Trophoblast cell (in vitro differentiated cells and primary cell): ENCODE data around the gene REXO5.

ENCODE experiments used
- DNase-seq, 2 donors: peaks; one replicate each; pipeline ENCODE4 v3.0.0-alpha.2; 2016
- H2AFZ ChIP-seq: 2 replicates; pipeline ENCODE4 v1.6.1; 2013; ENCODE audit warnings: low read length, moderate library complexity, mild to moderate bottlenecking; ENCODE audit not compliant: insufficient read depth, poor library complexity
- H2AK5ac ChIP-seq: 2 replicates; pipeline ENCODE4 v1.6.1; 2013; ENCODE audit warnings: mild to moderate bottlenecking, low read length
- H2BK120ac ChIP-seq: 2 replicates; pipeline ENCODE4 v1.6.1; 2013; ENCODE audit warnings: low read length, mild to moderate bottlenecking, moderate library complexity; ENCODE audit not compliant: insufficient read depth, poor library complexity
- H2BK12ac ChIP-seq: 2 replicates; pipeline ENCODE4 v1.6.1; 2013; ENCODE audit warnings: mild to moderate bottlenecking, low read length, moderate library complexity
- H2BK5ac ChIP-seq: 2 replicates; pipeline ENCODE4 v1.6.1; 2013; ENCODE audit warnings: low read length, low read depth, moderate library complexity, mild to moderate bottlenecking; ENCODE audit not compliant: poor library complexity
- H3K14ac ChIP-seq: 2 replicates; pipeline ENCODE4 v1.6.1; 2013; ENCODE audit warnings: mild to moderate bottlenecking, low read length
- H3K18ac ChIP-seq: 2 replicates; pipeline ENCODE4 v1.6.1; 2013; ENCODE audit warnings: mild to moderate bottlenecking, low read length
- H3K23ac ChIP-seq: 2 replicates; pipeline ENCODE4 v1.6.1; 2013; ENCODE audit warnings: low read length
- H3K27ac ChIP-seq: 2 replicates; pipeline ENCODE4 v1.5.1; 2013; ENCODE audit warnings: low read depth, mild to moderate bottlenecking, inconsistent platforms, low read length, moderate library complexity
- H3K27me3 ChIP-seq: 2 replicates; pipeline ENCODE4 v1.6.1; 2013; ENCODE audit warnings: inconsistent platforms, mild to moderate bottlenecking, low read length, moderate library complexity; ENCODE audit not compliant: insufficient read depth
- H3K36me3 ChIP-seq, 2 experiments: 1 replicate in 1 of 2; 2 replicates in 1 of 2; pipeline ENCODE4 v1.6.1; 2013; ENCODE audit warnings: low read length in 2 of 2, mild to moderate bottlenecking in 2 of 2, moderate library complexity in 1 of 2; ENCODE audit not compliant: insufficient read depth in 2 of 2, control insufficient read depth in 1 of 2
- H3K4ac ChIP-seq: 2 replicates; pipeline ENCODE4 v1.6.1; 2013; ENCODE audit warnings: low read depth, mild to moderate bottlenecking, low read length, moderate library complexity
- H3K4me1 ChIP-seq, 2 experiments: 1 replicate in 1 of 2; 2 replicates in 1 of 2; pipeline ENCODE4 v1.6.1; 2013; ENCODE audit warnings: low read length in 2 of 2, mild to moderate bottlenecking in 2 of 2, moderate library complexity in 1 of 2; ENCODE audit not compliant: insufficient read depth in 2 of 2, control insufficient read depth in 1 of 2
- H3K4me2 ChIP-seq: 2 replicates; pipeline ENCODE4 v1.6.1; 2013; ENCODE audit warnings: inconsistent platforms, mild to moderate bottlenecking, low read length, moderate library complexity
- H3K4me3 ChIP-seq: 2 replicates; pipeline ENCODE4 v1.5.1; 2013; ENCODE audit warnings: mild to moderate bottlenecking, low read depth, low read length, inconsistent platforms
- H3K79me1 ChIP-seq: one replicate; pipeline ENCODE4 v1.6.1; 2013; ENCODE audit warnings: low read length
- H3K79me2 ChIP-seq: 2 replicates; pipeline ENCODE4 v1.6.1; 2013; ENCODE audit warnings: low read length, mild to moderate bottlenecking; ENCODE audit not compliant: control insufficient read depth, insufficient read depth, poor library complexity
- H3K9ac ChIP-seq: 2 replicates; pipeline ENCODE4 v1.6.1; 2013; ENCODE audit warnings: mild to moderate bottlenecking, low read length
- H3K9me3 ChIP-seq: 2 replicates; pipeline ENCODE4 v1.6.1; 2013; ENCODE audit warnings: low read depth, mild to moderate bottlenecking, control low read depth, inconsistent platforms, low read length; ENCODE audit not compliant: insufficient read depth
- H4K12ac ChIP-seq: 2 replicates; pipeline ENCODE4 v1.6.1; 2013; ENCODE audit warnings: low read depth, mild to moderate bottlenecking, low read length, moderate library complexity
- H4K8ac ChIP-seq: 2 replicates; pipeline ENCODE4 v1.6.1; 2013; ENCODE audit warnings: low read depth, mild to moderate bottlenecking, low read length, moderate library complexity
- H4K91ac ChIP-seq: one replicate; pipeline ENCODE4 v1.6.1; 2013; ENCODE audit warnings: low read depth, mild to moderate bottlenecking, low read length, moderate library complexity
- WGBS: extraction: QIAGEN DNeasy Blood & Tissue Kit; methylation state at CpG from one replicate; pipeline ENCODE4 v1.1.7; 2013; ENCODE audit warnings: missing lambda C conversion rate; ENCODE audit not compliant: insufficient read length, insufficient coverage; ENCODE audit errors: extremely low coverage; 5-methylcytosine and 5-hydroxymethylcytosine counted together

REXO5 gene

GRCh38 chr16:20884240-20884556 is 77.9 kb downstream of the REXO5 start:
- H2BK12ac ChIP-seq = no peak overlapping the region
- no peak overlapping the region for H4K91ac ChIP-seq
- WGBS = no CpG with 5 or more reads among the region's 1 CpG
- H3K4me2 ChIP-seq = no peak overlapping the region
- H3K4me3 ChIP-seq = no peak overlapping the region
- H3K4ac ChIP-seq = no peak overlapping the region
- H3K36me3 ChIP-seq = peaks cover 0 to 3% of the 10 kb centered on the region in 2 experiments
- no peak overlapping the region for H2BK5ac ChIP-seq
- no peak overlapping the region for H3K9ac ChIP-seq
- H2BK120ac ChIP-seq = no peak overlapping the region
- no peak overlapping the region for H4K12ac ChIP-seq
- DNase-seq = no peak
- H3K79me1 ChIP-seq = no peaks in the 10 kb centered on the region
- H4K8ac ChIP-seq = no peak overlapping the region
- no peaks in the 10 kb centered on the region for H3K27me3 ChIP-seq
- no peaks in the 10 kb centered on the region for H3K79me2 ChIP-seq
- H2AFZ ChIP-seq = no peak overlapping the region
- no peak overlapping the region for H3K18ac ChIP-seq
- no peak overlapping the region for H3K23ac ChIP-seq
- peaks cover under 1 to 2% of the 10 kb centered on the region in 2 experiments for H3K4me1 ChIP-seq
- H3K9me3 ChIP-seq = no peaks in the 10 kb centered on the region
- H2AK5ac ChIP-seq = no peak overlapping the region
- H3K27ac ChIP-seq = no peak overlapping the region
- no peak overlapping the region for H3K14ac ChIP-seq

- no peaks in the 10 kb centered on the region for H3K79me1 ChIP-seq
- no peak for DNase-seq
- no peak overlapping the region for H3K4me2 ChIP-seq
- no peaks in the 10 kb centered on the region for H3K9me3 ChIP-seq
- no peak overlapping the region for H2BK5ac ChIP-seq
- H3K27ac ChIP-seq = no peak overlapping the region
- H3K4ac ChIP-seq = no peak overlapping the region
- no peak overlapping the region for H2BK120ac ChIP-seq
- H3K36me3 ChIP-seq = peaks cover 2 to 4% of the 10 kb centered on the region in 2 experiments
- no CpG with 5 or more reads among the region's 1 CpG for WGBS
- no peak overlapping the region for H2AK5ac ChIP-seq
- H3K4me1 ChIP-seq = peaks cover 5% of the 10 kb centered on the region in 2 experiments
- no peak overlapping the region for H4K12ac ChIP-seq
- no peak overlapping the region for H3K14ac ChIP-seq
- no peak overlapping the region for H4K8ac ChIP-seq
- H4K91ac ChIP-seq = no peak overlapping the region
- no peaks in the 10 kb centered on the region for H3K79me2 ChIP-seq
- no peak overlapping the region for H3K18ac ChIP-seq
- no peaks in the 10 kb centered on the region for H3K27me3 ChIP-seq
- H2AFZ ChIP-seq = no peak overlapping the region
- no peak overlapping the region for H3K4me3 ChIP-seq
- H2BK12ac ChIP-seq = no peak overlapping the region
- no peak overlapping the region for H3K9ac ChIP-seq
- no peak overlapping the region for H3K23ac ChIP-seq
Measured at GRCh38 chr16:20886320-20886719, 80.0 kb downstream of the REXO5 start.

- Histone ChIP-seq H3K79me1 (no peaks in the 10 kb centered on the region), H3K36me3 (peaks cover 6 to 8% of the 10 kb centered on the region in 2 experiments)
Measured at GRCh38 chr16:20887207-20887606, 80.9 kb downstream of the REXO5 start.

GRCh38 chr16:20889625-20890275 is 83.4 kb downstream of the REXO5 start:
- no peaks in the 10 kb centered on the region for H3K9me3 ChIP-seq
- no peak overlapping the region for H4K12ac ChIP-seq
- no peak overlapping the region for H3K27ac ChIP-seq
- no peak overlapping the region for H3K4me3 ChIP-seq
- H2BK12ac ChIP-seq = no peak overlapping the region
- no peak overlapping the region for H2AFZ ChIP-seq
- no peak overlapping the region for H3K18ac ChIP-seq
- H3K79me2 ChIP-seq = peaks cover 3% of the 10 kb centered on the region
- no peak overlapping the region for H2AK5ac ChIP-seq
- no peak overlapping the region for H2BK5ac ChIP-seq
- no CpG with 5 or more reads among the region's 4 CpGs for WGBS
- H3K14ac ChIP-seq = no peak overlapping the region
- DNase-seq = peak in 1 of 2 donors; percentile 67
- no peak overlapping the region for H4K91ac ChIP-seq
- no peaks in the 10 kb centered on the region for H3K79me1 ChIP-seq
- H2BK120ac ChIP-seq = no peak overlapping the region
- H3K4me1 ChIP-seq = peaks cover 3 to 5% of the 10 kb centered on the region in 2 experiments
- H3K4ac ChIP-seq = no peak overlapping the region
- no peak overlapping the region for H3K4me2 ChIP-seq
- H3K27me3 ChIP-seq = no peaks in the 10 kb centered on the region
- no peak overlapping the region for H3K9ac ChIP-seq
- H3K23ac ChIP-seq = no peak overlapping the region
- no peak overlapping the region for H4K8ac ChIP-seq
- peaks cover 4 to 14% of the 10 kb centered on the region in 2 experiments for H3K36me3 ChIP-seq

More at GRCh38 chr16:20887207-20887606, 80.9 kb downstream of the REXO5 start:
- H4K8ac ChIP-seq = no peak overlapping the region
- no peak overlapping the region for H3K4ac ChIP-seq
- H3K27me3 ChIP-seq = no peaks in the 10 kb centered on the region
- no peak overlapping the region for H2BK12ac ChIP-seq
- no peak overlapping the region for H3K4me3 ChIP-seq
- no peak overlapping the region for H3K18ac ChIP-seq
- H3K9me3 ChIP-seq = no peaks in the 10 kb centered on the region
- peaks cover 3% of the 10 kb centered on the region for H3K79me2 ChIP-seq
- H4K91ac ChIP-seq = no peak overlapping the region
- H3K4me1 ChIP-seq = peaks cover 5% of the 10 kb centered on the region in 2 experiments
- no peak overlapping the region for H2BK120ac ChIP-seq
- H4K12ac ChIP-seq = no peak overlapping the region
- H3K14ac ChIP-seq = no peak overlapping the region
- no peak overlapping the region for H3K4me2 ChIP-seq
- H3K23ac ChIP-seq = no peak overlapping the region
- WGBS = no CpG with 5 or more reads among the region's 1 CpG
- no peak overlapping the region for H2AFZ ChIP-seq
- DNase-seq = no peak
- no peak overlapping the region for H2BK5ac ChIP-seq
- H3K9ac ChIP-seq = no peak overlapping the region
- no peak overlapping the region for H2AK5ac ChIP-seq
- no peak overlapping the region for H3K27ac ChIP-seq
